Caki2 (cell line): Measurements from ENCODE around the gene RBM4B. TPM values are rescaled to one million over a fixed set of nuclear protein-coding genes. Genes with fewer than 3 reads are reported as not detected.
"Not testable (repeated sequence)": the region's sequence is repeated elsewhere in the genome, so short reads cannot be mapped to it uniquely, and the experiment has no call there.

Experiments
- DNase-seq: peaks from one replicate; pipeline ENCODE4 v3.0.0-alpha.2; 2015; ENCODE audit warnings: low read depth
- in situ Hi-C: cut with HindIII; loops from 2 replicates; pipeline ENCODE4 v1.10.0; 2016; ENCODE audit warnings: low sequenced_read_pairs, low pct_unique_long_range_greater_than_20kb, mixed read lengths
- total RNA-seq: library from RNA; depleted of rRNA; stranded (reverse); fragments of >200 nt; shearing (Covaris generic); gene quantifications from 2 replicates; pipeline ENCODE4 v1.2.3, GENCODE V29; 2014; ENCODE audit warnings: low replicate concordance; rRNA removed

Gene RBM4B, protein sequence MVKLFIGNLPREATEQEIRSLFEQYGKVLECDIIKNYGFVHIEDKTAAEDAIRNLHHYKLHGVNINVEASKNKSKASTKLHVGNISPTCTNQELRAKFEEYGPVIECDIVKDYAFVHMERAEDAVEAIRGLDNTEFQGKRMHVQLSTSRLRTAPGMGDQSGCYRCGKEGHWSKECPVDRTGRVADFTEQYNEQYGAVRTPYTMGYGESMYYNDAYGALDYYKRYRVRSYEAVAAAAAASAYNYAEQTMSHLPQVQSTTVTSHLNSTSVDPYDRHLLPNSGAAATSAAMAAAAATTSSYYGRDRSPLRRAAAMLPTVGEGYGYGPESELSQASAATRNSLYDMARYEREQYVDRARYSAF
- total RNA-seq = 8.5 and 29.2 TPM in 2 replicates

DNA sequence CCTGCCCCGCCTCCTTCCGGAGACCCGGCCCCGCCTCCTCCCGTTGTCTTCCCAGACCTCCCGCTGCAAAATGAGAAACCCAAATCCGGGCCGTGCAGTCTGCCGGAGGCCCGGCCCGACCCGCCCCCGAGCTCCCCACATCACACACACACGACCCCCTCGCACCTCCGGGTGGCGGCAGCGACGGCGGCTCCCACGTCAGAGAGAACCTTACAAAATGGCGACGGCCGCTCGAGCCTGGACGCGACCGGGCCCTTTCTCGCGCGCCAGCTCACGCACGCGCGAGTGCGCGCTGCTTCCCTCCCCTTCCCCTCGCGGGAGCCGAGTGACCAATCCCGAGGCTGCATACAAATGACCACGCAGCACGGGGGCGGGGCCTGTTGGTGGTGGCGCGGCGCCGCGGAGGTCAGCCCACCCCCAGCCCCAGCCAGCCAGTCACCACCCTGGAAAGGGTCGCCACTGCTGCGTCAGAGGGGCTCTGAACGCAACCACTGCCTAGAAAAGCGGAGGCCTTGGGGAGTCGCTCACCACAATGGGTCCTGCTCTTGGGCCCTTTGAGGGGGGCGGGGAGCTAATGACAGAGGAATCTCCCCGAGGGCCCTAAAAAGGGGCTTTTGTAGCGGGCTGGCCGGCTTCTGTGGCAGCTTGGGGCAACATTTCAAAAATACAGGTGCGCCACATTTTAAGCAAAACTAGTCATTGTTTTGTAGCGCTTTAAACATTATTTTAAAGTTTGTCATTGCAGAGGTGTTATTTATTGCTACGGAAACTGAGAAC lies at the start of gene RBM4B:
Gene RBM4B (minus strand): TSS at position 289 of the 777 bp plus-strand sequence. CDS start 808 bp downstream, outside the sequence.
- in situ Hi-C loops = no loop called here
- DNase-seq = peak; percentile 94

DNA sequence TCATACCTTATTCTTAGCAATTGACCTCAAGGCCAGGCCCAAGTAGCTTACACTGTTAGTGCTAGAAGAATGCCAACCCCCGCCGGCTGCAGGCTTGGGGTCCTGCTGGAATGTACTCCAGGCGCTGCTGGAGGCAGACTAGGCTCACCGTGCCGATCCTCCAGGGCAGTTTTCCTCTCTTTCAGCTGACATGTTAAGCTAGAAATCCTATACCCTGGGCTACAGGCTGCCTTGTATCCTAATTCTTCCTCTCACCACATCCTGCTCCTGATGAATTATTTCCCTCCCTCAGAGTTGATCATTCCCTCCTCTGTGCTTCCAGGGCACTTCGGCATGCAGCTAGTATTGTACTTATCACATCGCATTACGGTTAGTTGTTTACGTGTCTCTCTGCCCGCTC lies 48.0 kb upstream of the RBM4B start:
- in situ Hi-C loops = no loop called here
- DNase-seq = no peak

DNA sequence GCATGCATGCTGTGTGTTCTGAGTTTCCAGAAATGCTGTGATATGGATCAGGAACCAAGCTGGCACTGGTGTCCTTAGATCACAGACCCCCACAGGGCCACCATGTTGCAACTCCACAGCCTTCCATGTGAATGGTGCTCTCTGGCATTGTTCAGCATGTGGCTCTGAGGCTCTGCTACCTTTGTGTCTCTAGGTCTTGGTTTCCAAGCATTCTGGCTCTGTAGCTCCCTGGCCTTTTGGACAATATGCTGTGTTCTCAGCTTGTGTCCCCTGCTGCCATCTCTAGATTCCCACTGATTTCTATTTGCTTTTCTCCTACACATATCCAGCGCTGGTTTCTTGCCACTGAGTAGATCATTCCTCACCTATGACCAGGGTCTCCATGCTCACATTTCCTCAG lies 47.4 kb upstream of the RBM4B start:
- in situ Hi-C loops = no loop called here
- DNase-seq = no peak

- DNase-seq, in situ Hi-C loops: not testable (repeated sequence)
Observed at GRCh38 chr11:66724167-66724566, 46.5 kb upstream of the RBM4B start.

DNA sequence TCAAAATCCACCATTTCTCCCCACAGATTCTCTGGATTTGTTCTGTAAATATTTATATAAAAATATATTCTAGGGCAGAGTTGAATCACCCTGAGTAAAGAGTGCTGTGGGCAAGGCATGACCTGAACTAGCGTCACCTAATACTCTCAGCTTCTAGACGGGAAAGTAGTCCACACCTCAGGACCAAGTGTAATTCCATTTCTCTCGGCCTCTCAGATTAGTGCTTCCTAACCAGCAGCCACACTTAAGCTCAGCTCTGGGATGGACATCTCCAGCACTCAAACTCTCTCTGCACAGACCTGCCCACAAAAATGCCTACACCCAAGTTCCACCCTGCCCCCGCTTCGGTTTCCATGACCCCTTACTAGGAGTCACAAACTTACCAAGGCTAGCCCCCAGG lies 46.0 kb upstream of the RBM4B start:
- no peak for DNase-seq
- in situ Hi-C loops = no loop called here

GRCh38 chr11:66722745-66723651 lies 45.3 kb upstream of the RBM4B start:
- DNase-seq = no peak
- in situ Hi-C loops = no loop called here

GRCh38 chr11:66721939-66722338 lies 44.3 kb upstream of the RBM4B start:
- in situ Hi-C loops = no loop called here
- no peak for DNase-seq

DNA sequence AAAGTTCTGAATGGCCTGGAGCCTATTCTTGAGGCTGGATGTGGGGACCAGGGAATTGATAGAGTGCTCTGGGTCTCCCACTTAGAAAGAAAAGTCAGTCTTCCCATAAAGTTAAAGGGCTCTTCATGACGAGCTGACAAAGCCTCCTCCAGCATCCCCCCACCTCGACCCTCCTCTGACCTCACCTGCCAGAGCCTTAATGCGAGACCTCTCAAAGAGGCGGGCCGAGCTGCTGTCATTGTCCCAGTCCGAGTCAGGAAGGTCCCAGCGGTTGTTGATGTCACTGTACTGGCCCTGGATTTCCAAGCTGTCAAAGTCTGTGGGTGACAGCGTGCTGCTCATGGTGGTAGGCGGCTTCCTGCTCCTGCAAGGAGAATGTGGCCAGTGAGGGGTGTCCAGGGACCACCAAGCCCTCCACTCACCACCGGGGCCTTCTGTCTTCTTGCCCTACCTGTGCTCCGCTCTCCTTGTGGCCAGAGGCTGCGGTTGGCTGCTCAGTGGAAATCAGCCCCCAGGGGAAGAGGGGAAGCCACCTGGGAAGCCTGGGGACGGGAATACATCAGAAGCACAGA lies 43.3 kb upstream of the RBM4B start:
- DNase-seq = no peak
- in situ Hi-C loops = no loop called here

- in situ Hi-C loops = no loop called here
- DNase-seq = peak; percentile 39
Observed at GRCh38 chr11:66720223-66720898, 42.7 kb upstream of the RBM4B start.

GRCh38 chr11:66719111-66719872 lies 41.6 kb upstream of the RBM4B start:
- in situ Hi-C loops = no loop called here
- no peak for DNase-seq

DNA sequence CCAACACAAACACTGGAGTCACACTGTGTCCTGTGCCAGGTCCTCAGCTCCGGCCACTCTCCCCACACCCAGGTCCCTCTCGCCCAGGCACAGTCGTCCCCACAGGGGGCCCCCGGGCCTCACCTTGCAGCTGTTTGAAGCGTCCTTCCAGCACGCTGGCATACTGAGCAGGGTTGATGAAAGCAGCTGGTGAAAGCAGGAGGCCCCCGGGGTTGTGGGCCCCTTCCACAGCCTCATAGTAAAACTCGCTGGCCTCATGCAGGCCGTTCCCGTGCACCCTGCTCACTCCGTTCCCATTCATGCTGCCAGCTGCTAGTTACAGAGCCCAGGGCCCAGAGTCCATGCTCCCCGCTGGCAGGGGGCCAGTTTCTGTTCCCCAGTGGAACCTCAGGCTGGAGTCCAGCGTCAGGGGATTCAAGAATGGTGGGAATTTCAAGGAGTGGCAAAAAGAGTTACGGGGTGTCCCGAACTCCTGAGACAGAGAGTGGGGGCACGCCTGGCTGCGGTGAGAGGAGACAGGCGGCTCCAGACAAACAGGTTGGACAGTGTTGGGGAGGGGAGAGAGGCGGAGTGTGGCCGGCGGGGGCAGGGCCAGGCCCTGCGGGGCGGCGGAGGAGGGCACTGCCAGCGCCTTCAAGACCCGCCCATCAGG lies 40.8 kb upstream of the RBM4B start:
- DNase-seq = no peak
- in situ Hi-C loops = no loop called here

GRCh38 chr11:66717925-66718319 lies 40.2 kb upstream of the RBM4B start:
- DNase-seq = no peak
- in situ Hi-C loops = no loop called here

GRCh38 chr11:66716996-66717395 lies 39.3 kb upstream of the RBM4B start:
- in situ Hi-C loops = no loop called here

GRCh38 chr11:66715346-66716085 lies 37.8 kb upstream of the RBM4B start:
- in situ Hi-C loops = no loop called here
- DNase-seq = no peak

More at GRCh38 chr11:66716996-66717395, 39.3 kb upstream of the RBM4B start:
- no peak for DNase-seq

GRCh38 chr11:66713746-66714480 lies 36.2 kb upstream of the RBM4B start:
- DNase-seq = no peak
- in situ Hi-C loops = no loop called here
